C1 segment of cervical spinal cord (tissue), 14 donors: ENCODE data around the gene TGFBR2.

Experiments used
- DNase-seq, 14 donors: peaks; one replicate each; lab custom pipeline; 2025; lab: John Stamatoyannopoulos, UW

Gene TGFBR2

DNA sequence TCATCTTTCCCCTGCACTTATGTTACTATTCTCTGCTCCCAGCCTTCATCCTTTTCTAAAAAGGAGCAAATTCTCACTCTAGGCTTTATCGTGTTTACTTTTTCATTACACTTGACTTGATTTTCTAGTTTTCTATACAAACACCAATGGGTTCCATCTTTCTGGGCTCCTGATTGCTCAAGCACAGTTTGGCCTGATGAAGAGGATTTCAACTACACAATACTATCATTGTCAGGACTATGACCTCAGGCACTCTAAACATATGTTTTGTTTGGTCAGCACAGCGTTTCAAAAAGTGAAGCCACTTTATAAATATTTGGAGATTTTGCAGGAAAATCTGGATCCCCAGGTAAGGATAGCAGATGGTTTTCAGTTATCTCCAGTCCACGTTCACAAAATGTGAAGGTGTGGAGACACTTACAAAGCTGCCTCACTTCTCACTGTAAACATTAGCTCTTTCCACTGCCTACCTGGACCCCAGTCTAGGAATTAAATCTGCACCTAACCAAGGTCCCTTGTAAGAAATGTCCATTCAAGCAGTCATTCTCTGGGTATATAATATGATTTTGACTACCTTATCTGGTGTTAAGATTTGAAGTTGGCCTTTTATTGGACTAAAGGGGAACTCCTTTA, 86.2 kb downstream of the TGFBR2 start:
- no peak for DNase-seq

DNA sequence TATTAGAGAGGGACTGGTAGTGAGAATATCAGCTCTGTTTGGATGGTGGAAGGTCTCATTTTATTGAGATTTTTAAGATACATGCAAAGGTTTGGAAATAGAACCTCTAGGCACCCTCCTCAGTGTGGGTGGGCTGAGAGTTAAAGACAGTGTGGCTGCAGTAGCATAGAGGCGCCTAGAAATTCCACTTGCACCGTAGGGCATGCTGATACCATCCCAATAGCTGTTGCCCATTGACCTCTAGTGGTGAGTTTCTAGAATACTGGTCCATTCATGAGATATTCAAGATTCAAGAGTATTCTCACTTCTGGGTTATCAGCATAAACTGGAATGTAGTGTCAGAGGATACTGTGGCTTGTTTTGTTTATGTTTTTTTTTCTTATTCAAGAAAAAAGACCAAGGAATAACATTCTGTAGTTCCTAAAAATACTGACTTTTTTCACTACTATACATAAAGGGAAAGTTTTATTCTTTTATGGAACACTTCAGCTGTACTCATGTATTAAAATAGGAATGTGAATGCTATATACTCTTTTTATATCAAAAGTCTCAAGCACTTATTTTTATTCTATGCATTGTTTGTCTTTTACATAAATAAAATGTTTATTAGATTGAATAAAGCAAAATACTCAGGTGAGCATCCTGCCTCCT, 87.2 kb downstream of the TGFBR2 start:
- peak in 3 of 14 donors; percentile 16 to 24 (median 18) for DNase-seq

DNA sequence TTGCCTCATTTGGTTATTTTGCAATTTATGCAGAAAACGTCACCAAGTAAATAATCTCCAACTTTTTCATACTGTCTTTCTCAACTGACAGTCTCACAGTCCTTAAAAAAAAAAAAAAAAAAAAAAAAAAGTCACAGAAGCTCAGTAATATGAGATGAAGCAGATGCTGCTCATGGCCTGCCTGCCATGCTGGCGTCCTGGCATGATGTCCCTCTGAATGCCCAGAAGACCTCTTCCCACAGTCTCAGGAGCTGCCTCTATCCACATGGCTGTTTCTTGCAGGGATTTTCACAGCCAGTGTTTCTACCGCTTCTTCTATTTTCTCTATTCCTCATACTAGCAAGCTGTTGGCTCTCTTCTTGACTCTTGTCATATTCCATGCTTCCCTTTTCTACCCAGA, 87.7 kb downstream of the TGFBR2 start:
- no peak for DNase-seq

DNA sequence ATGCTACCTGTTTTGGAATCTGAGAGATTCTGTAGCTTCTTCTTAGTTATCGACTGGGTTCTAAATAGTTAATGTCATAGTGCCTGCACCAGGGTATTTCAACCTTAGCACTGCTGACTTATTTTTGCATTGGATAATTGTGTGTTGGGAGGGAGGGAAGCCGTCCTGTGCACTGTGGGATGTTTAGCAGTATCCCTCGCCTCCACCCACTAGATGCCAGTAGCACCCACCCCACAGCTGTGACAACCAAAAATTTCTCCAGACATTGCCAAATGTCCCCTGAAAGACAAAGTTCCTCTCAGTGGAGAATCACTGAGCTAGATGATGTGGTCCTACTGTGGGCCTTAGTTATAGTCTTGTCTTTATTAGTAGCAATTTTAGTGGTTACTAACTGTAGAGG, 88.3 kb downstream of the TGFBR2 start:
- DNase-seq, result no peak

DNA sequence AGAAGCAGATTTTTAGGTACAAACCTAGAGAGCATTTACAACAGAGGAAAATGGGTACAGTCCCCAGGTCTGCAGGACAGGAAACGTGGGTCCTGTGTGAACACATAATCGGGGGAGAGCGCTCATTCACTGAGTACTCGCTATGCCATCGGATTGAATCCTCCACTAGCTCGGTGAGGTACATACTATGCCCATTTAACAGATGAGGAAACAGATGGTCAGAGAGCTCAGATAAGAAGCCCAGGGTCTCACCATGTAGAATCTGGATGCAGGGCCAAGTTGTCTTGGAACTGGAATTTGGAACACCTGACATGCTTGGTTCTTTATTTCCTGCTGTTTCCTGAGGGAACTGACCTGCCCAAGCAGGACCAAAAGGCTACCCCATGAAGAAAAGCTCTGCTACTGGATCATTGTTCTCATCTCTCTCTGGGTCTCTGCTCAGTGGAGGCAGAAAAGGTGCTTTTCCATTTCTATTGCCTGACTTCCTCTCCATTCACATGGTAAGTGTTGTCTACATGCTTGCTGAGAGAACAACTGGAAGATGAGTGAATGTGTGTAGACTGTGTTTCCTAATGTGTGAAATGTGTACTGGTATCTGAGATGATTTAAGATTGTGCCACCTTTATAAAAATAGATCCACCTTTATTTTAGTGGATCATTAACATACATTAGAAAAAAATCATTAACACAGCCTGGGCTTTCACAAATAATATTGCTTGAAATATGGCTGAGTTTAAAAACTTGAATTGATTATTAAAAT, 89.1 kb downstream of the TGFBR2 start:
- no peak for DNase-seq

DNA sequence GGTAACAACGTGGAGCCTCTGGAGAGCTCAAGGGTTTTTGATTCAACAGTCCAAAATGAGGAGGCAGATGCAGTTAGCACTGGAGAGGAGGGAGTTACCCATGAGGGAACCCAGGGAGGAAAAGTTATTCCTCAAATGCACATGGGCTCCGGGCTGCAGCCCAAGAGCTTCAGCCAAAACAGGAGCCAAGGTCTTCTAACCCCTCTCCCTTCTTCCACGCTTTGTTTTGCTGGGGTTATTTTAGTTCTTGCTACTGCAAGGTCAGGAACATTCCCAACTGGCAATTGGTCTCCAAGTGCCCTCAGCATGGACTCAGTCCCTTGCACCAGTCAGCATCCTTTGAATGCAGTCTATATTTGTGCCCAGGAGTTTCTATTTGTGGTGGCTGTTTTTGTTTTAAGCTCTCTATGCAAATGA, 90.0 kb downstream of the TGFBR2 start:
- DNase-seq, result peak in 6 of 14 donors; percentile 15 to 54 (median 32)

DNA sequence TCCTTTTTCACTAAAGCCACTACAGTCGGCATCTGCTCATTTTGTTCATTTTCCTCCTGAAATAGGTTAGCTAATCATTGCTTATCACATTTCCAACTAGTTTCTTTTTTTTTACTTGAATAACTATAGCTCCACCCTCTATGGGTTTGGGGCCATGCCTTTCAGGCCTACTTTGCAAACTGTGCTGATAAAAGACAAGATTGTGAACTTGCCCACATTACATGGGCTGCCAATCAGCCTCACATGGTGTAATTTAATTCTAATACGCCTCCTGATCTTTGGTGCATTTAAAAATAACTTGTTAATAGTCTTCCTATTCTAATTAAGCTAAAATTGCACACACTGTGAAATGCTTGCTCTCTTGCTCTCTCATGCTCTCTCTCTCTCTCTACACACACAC, 90.5 kb downstream of the TGFBR2 start:
- no peak for DNase-seq

DNA sequence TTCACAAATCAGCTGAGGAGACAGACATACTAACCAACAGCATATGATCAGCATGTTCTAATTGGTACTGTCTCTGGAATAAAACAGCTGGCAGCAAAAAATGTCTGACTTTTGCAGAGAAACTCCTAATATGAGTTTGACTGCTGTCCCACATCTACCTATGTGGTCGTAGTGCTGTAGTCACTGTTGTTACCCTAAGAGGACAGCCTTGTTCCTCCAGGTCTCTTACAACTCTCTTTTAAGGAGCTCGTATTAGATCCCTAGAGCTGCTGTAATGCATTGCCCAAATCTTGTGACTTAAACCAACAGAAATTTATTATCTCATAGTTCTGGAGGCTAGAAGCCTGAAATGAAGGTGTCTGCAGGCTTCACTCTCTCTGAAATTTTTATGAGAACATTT, 92.1 kb downstream of the TGFBR2 start:
- DNase-seq, result no peak

DNA sequence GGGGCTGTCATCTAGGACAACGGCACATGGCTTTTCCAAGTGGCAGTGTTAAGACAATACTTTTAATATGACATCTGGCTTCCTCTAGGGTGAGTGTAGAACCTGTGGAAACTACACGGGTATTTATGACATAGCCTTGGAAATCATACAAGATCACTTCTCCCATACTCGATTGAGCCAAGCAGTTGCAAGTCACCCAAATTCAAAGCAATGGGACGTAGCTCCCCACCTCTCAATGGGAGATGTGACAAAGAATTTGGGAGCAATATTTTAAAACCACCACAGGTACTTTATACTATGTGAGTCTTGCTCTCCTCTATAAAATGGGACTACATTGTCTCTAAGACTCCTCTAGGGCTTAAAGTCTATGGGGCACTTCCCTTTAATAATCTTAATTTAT, 93.5 kb downstream of the TGFBR2 start:
- DNase-seq, result no peak

DNA sequence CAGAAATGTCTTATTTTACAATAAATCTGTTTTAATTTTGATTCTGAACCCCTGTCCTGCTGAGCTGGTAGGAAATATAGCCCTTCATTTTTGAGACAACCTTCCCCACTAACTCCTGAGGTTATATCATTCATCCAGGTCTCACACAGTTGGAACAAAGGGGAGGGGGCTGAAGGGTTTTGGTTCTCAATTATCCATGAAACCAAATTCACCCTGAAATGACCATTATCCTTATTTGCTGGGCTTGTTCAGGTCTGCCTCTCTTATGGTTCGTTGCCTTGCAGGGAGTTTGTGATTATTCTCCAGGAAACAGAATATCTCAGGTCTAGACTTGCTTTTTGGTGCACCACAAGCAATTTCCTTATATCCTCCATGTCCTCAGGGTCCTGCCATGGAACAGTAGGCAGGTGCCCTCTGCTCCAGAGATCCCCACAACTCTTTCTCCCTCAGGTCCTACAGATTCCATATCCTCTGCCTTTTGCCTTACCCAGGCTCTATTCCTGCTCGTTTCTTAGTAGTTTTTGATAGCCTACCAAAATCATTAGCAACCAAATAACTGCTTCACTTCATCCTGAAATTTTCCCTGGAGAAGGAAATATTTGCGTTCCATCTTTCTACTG, 94.4 kb downstream of the TGFBR2 start:
- no peak for DNase-seq

DNA sequence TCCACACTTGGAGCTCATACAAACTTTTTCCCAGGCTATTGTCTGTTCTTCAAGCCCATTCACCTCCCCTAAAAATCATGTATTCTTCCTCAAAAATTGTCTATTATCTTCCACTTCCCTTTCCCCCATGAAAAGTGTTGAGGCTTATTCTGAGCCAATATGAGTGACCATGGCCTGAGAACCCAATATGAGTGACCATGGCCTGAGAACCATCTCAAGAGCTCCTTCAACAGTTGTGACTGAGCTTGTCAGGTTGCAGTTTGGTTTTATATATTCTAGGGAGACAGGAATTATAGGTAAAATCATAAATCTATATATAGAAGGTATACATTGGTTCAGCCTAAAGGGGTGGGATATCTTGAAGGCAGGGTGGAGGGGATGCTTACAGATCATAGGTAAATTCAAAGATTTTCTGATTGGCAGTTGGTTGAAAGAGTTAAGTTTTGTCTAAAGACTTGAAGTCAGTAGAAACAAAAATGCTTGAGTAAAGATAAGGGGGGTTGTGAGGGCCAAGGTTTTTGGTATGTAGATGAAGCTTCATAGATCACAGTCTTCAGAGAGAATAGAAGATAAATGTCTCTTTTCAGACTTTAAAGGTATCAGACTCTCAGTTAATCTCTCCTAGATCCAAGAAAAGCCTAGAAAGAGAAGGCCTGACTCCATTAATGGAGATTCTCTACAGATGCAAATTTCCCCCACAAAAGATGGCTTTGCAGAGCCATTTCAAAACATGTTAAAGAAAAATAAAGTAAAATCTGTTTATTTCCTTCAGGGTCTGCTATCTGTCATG, 95.8 kb downstream of the TGFBR2 start:
- no peak for DNase-seq

DNA sequence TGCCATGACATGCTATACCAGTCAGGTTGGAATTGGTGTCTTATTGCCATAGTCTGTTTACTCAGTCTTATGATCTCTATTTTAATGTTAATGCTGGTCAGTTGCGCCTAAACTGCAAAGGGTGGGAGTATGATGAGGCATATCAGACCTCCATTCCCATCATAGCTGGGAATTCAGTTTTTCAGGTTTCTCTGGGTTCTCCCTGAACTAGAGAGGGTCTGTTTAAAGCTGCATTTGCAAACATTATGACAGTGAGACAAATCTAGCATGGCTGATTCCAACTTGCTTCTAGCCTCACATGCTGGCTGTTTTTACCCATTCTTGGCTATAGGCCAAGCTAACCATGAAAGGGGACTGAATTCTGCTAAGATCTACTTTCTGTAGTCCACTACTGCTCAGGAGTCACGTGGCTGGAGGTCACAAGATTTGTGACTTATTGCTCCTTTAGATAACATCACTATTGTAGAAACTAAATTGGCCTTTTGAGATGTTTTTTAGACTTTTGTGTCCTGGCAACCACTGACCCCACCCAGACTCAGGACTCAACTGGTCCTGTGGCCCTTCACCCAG, 96.5 kb downstream of the TGFBR2 start:
- no peak for DNase-seq

DNA sequence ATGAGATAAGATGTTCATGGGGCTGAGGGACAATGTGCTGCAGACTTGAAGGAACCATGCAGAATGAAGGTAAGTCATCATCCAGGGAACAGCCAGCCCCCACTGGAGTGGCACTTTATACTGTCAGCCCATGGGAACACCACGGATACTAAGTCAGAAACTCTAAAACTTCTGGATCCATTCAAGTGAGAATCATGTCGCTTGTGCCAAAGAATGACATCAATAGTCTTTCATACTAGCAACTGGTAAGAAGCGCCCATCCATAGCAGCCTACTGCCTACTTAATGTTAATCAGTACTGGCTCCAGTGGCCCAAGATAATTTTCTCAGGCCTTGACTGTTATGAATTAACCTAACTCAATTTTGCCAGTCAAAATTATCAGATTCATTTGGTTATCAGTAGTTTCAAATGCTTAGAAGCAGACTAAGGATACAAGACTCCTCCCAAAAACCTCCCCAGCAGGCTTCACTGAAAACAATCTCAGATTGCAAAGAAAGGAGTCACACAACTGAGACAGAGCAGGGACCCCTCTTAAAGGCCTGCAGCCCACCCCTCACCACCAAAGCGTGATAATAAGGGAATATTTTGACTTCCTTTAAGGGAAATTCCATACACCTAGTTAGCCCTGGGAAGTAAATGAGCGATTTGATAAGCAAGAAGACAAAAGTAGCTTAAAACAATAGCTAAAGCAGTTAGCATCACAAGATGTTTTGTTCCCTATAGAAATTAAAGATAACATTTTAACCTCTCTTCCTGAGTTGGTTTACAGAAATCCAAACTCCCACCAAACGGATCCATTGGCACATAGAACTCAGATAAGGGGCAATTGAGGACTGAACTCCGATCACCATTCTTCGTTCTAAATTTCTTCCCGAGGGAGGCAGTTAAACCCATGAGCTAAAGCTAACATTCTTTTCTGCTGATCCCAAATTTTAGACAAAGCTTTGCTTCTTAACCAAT, 98.8 kb downstream of the TGFBR2 start:
- DNase-seq, result no peak

DNA sequence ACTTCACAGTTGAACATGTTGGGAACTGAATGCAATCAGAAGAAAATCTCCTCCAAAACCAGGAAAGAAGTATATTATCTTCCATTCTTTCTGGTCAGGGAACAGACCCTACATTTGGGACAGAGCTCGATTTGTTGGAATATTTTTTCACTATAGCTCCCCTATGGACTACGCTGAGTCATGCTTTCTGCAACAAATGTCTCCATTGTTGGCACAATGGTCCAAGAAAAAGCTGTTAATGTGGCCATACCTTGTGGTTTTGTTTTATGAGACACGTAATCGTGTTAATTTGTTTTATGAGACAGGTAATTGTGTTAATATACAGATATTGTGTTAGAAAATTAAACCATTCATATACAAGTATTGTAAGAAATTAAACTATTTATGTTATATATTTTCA, 101.4 kb downstream of the TGFBR2 start:
- DNase-seq, result no peak

DNA sequence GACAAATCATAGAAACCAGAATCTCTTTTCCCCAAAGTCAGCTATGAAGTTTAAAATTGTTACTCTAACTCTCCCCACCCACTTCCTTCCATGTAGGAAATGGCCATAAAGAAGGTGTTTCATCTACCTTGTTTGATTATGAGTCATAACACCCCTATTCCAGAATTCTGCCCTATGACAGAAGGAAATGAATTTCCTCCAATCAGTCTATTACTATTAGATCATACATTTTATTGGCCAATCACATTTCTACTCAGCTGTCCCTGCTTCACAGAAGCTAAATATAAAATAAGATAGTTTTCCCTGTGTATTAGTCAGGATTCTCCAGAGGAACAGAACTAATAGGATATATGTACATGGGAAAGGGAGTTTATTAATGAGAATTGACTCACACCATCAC, 102.1 kb downstream of the TGFBR2 start:
- DNase-seq, result no peak

DNA sequence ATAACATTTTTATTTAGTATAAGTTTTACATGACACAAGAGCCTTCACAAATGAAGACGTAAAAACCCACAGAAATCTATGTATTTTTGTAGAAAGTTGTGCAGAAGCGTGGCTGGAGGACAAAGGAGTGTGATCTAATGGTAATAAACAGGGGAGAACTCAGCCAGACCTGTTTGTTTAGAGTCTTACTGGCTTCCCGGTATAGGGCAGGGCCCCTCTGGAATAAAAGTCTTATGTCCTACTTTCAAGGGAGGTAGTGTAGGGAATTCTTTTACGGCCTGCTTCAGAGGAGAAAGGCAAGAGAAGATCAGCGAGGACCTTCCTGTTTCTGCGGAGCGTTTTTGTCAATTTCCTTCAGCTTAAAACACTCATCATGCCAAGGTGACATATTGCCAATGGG, 103.6 kb downstream of the TGFBR2 start:
- DNase-seq, result no peak

DNA sequence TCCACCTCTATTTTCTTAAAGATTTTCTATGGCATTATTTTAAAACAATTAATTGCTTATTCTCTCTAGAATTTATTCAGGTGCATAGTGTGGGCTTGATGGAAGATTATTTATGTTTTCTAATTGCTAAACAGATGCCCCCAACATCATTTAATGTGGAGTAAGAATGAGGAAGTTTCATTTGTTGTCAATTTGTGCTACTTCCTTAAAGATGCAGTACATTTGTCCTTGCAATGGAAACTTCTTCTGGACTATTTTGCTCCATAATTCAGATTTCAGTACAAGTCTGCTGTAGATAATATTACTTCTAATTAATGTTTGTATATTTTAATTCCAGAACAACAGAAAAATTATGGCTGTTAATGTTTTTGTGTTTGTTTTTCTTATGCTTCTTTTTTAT, 104.8 kb downstream of the TGFBR2 start:
- no peak for DNase-seq

DNA sequence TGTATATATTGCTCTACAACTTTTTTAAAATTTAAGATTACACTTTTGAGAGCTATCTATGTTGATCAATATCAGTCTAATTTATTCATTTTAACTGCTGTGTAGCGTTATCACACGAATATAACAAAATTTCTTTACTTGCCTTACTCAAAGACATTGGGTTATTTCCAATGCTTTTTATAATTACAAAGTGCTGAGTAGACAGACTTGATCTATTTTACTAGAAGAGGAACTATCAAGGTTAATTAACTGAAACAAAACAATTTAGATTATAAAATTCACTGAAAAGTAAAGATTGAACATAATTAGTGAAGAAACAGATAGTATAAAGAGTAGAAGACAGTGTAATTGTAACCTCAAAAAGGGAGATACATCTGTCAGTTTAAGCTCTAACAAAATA, 105.5 kb downstream of the TGFBR2 start:
- DNase-seq, result no peak

DNA sequence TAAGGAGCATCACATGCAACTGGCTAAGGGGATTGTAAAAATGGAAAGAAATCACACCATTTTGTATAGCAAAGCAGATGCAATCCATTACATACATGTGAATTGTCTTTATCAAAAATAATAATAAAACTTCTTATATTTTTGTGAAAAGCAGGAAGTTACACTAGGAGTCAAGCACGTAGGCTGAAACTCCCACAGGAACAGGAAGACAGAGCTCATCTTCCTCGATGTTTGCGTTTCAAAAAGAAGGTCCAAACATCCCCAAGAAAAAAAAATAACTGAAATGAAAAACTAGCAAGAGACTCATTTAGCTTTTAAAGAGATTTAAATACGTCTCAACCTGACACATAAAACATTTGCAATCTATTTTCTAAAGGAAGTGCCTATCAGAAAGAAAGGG, 106.6 kb downstream of the TGFBR2 start:
- no peak for DNase-seq

DNA sequence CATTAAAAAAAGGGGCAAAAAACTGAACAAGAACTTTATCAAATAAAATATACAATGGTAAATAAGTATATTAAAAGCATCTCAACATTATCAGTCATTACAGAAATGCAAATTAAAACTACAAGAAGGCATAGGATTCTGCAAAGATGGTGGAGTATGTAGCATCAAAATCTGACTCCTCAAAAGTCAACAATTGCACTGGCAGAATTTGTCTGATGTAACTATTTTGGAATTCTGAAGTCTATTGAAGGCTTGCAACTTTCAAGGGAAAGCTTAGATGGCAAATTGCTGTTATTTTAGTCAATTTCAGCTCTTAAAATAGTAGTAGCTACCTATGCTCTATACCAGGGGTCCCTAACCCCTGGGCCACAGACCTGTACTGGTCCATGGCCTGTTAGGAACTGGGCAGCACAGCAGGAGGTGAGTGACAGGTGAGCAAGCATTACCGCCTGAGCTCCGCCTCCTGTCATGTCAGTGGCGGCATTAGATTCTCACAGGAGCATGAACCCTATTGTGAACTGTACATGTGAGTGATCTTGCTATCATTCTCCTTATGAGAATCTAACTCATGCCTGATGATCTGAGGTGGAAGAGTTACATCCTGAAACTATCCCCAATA, 107.6 kb downstream of the TGFBR2 start:
- DNase-seq, result no peak
